Large intestine (tissue), 3 donors: Measurements from ENCODE around the gene TRAF6. TPM values are rescaled to one million over a fixed set of nuclear protein-coding genes. Genes with fewer than 3 reads are reported as not detected.
"Not testable (repeated sequence)": the region's sequence is repeated elsewhere in the genome, so short reads cannot be mapped to it uniquely, and the experiment has no call there.

Source experiments
- DNase-seq, 2 donors: peaks; one replicate each; pipeline versions ENCODE4 v3.0.0 to v3.0.0-alpha.2; 2013
- H3K27ac ChIP-seq: one replicate; pipeline ENCODE4 v1.5.1; 2013; ENCODE audit warnings: low read length
- H3K27me3 ChIP-seq: 2 replicates; pipeline ENCODE4 v1.6.1; 2013; ENCODE audit warnings: low read length; ENCODE audit not compliant: control insufficient read depth, insufficient read depth
- H3K36me3 ChIP-seq: 2 replicates; pipeline ENCODE4 v1.6.1; 2013; ENCODE audit warnings: low read length; ENCODE audit not compliant: control insufficient read depth, insufficient read depth
- H3K4me1 ChIP-seq: one replicate; pipeline ENCODE4 v1.6.1; 2013; ENCODE audit warnings: low read length; ENCODE audit not compliant: control insufficient read depth, insufficient read depth
- H3K4me3 ChIP-seq: one replicate; pipeline ENCODE4 v1.5.1; 2013; ENCODE audit warnings: low read length
- H3K9me3 ChIP-seq: one replicate; pipeline ENCODE4 v1.6.1; 2013; ENCODE audit warnings: mild to moderate bottlenecking, low read depth, low read length, moderate library complexity; ENCODE audit not compliant: control insufficient read depth
- WGBS: methylation state at CpG from one replicate; pipeline ENCODE4 v1.1.5; 2013; ENCODE audit warnings: low lambda C conversion rate; ENCODE audit not compliant: insufficient coverage; 5-methylcytosine and 5-hydroxymethylcytosine counted together
- polyA plus RNA-seq: library from polyadenylated mRNA; unstranded; fragments of 120-200 nt; gene quantifications from one replicate; pipeline ENCODE4 v1.2.1, GENCODE V29; 2013

The TRAF6 gene
- polyA plus RNA-seq, 1 donor: 21.2 TPM

DNA sequence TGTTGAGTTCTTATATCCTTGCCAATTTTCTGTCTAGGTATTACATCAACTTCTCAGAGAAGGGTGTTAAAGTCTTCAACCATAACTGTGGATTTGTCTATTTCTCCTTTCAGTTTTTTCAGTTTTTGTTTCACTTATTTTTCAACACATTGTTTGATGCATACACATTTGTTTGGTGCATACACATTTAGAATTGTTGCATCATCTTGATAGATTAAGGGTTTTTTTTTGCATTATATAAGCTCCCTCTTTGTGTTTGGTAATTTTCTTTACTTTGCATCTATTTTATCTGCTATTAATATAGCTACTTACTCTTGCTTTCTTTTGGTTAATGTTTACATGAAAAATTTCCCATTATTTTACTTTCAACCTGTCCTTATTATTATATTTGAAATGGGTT, 20.8 kb upstream of the TRAF6 start:
- Histone ChIP-seq H3K4me3 (no peak overlapping the region), H3K27me3 (no peaks in the 10 kb centered on the region), H3K9me3 (no peaks in the 10 kb centered on the region), H3K4me1 (no peaks in the 10 kb centered on the region), H3K27ac (no peak overlapping the region), H3K36me3 (no peaks in the 10 kb centered on the region)
- DNase-seq: no peak

- no peak for DNase-seq
- no peaks in the 10 kb centered on the region for H3K9me3 ChIP-seq
- no peak overlapping the region for H3K27ac ChIP-seq
- no CpG with 5 or more reads among the region's 2 CpGs for WGBS
- H3K36me3 ChIP-seq: no peaks in the 10 kb centered on the region
- H3K27me3 ChIP-seq: no peaks in the 10 kb centered on the region
- H3K4me3 ChIP-seq: no peak overlapping the region
- peaks cover 9% of the 10 kb centered on the region for H3K4me1 ChIP-seq
Observed at GRCh38 chr11:36513965-36514364, 3.9 kb upstream of the TRAF6 start.

GRCh38 chr11:36512016-36512415, 1.9 kb upstream of the TRAF6 start:
- peak; percentile 84 to 95 for DNase-seq

GRCh38 chr11:36511062-36511461, 990 bp upstream of the TRAF6 start:
- not testable (repeated sequence) for H3K4me3 ChIP-seq, H3K9me3 ChIP-seq, DNase-seq, H3K27me3 ChIP-seq, H3K36me3 ChIP-seq
- WGBS: no CpG with 5 or more reads among the region's 2 CpGs
- H3K4me1 ChIP-seq: peaks cover 12% of the 10 kb centered on the region
- peak overlapping the region; percentile 95 for H3K27ac ChIP-seq

More at GRCh38 chr11:36512016-36512415, 1.9 kb upstream of the TRAF6 start:
- H3K36me3 ChIP-seq: no peaks in the 10 kb centered on the region
- H3K27ac ChIP-seq: peak overlapping the region; percentile 78
- no peak overlapping the region for H3K4me3 ChIP-seq
- no peaks in the 10 kb centered on the region for H3K27me3 ChIP-seq
- no CpG with 5 or more reads among the region's 5 CpGs for WGBS
- peaks cover 12% of the 10 kb centered on the region for H3K4me1 ChIP-seq
- H3K9me3 ChIP-seq: no peaks in the 10 kb centered on the region

- no peaks in the 10 kb centered on the region for H3K36me3 ChIP-seq
- H3K27ac ChIP-seq: peak overlapping the region; percentile 95
- H3K9me3 ChIP-seq: no peaks in the 10 kb centered on the region
- peaks cover 12% of the 10 kb centered on the region for H3K4me1 ChIP-seq
- DNase-seq: no peak
- H3K27me3 ChIP-seq: no peaks in the 10 kb centered on the region
- H3K4me3 ChIP-seq: peak overlapping the region; percentile 97
- no CpG with 5 or more reads among the region's 8 CpGs for WGBS
Observed at GRCh38 chr11:36510594-36510942, 496 bp upstream of the TRAF6 start.

- peak overlapping the region; percentile 95 for H3K27ac ChIP-seq
- peaks cover 12% of the 10 kb centered on the region for H3K4me1 ChIP-seq
- H3K9me3 ChIP-seq: no peaks in the 10 kb centered on the region
- peak overlapping the region; percentile 97 for H3K4me3 ChIP-seq
- H3K36me3 ChIP-seq: peaks cover 3% of the 10 kb centered on the region
- no peaks in the 10 kb centered on the region for H3K27me3 ChIP-seq
- peak in 1 of 2 donors; percentile 54 for DNase-seq
- 2% methylated on average over 6 of the region's 15 CpGs for WGBS
Observed at GRCh38 chr11:36509201-36509639, 852 bp downstream of the TRAF6 start.

DNA sequence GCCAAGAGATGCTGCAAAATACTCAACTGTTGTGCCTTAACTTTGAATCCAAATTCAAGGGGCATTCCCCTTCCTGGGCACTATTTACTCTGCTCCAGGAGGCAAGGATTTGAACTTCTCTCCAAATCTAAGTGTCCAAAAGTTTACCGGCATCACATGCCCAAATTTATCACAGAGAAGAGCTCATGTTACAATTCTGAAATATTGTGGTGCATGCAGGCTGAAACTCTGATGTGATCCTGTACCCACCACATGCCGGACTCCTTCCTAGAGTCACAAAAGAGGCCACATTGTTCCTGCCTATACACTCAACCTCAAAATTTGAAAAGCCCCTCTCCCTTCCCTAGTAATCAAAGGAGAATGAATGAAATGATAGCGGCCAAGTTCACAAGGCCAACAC, 1.3 kb downstream of the TRAF6 start:
- H3K9me3 ChIP-seq: no peaks in the 10 kb centered on the region
- peaks cover 12% of the 10 kb centered on the region for H3K4me1 ChIP-seq
- DNase-seq: peak in 1 of 2 donors; percentile 43
- H3K27me3 ChIP-seq: no peaks in the 10 kb centered on the region
- H3K4me3 ChIP-seq: peak overlapping the region; percentile 97
- peak overlapping the region; percentile 95 for H3K27ac ChIP-seq
- no CpG with 5 or more reads among the region's 3 CpGs for WGBS
- peaks cover 6% of the 10 kb centered on the region for H3K36me3 ChIP-seq

GRCh38 chr11:36507824-36508489, 2.1 kb downstream of the TRAF6 start:
- Histone ChIP-seq H3K9me3 (no peaks in the 10 kb centered on the region), H3K4me1 (peaks cover 18% of the 10 kb centered on the region), H3K4me3 (peak overlapping the region; percentile 97), H3K27me3 (no peaks in the 10 kb centered on the region), H3K27ac (peak overlapping the region; percentile 95), H3K36me3 (peaks cover 6% of the 10 kb centered on the region)
- DNase-seq: peak; percentile 52 to 80
- 13% methylated on average over 3 of the region's 7 CpGs for WGBS

- Histone ChIP-seq H3K36me3 (peaks cover 34% of the 10 kb centered on the region), H3K27me3 (no peaks in the 10 kb centered on the region), H3K4me1 (peaks cover 33% of the 10 kb centered on the region), H3K4me3 (no peak overlapping the region), H3K27ac (peak overlapping the region; percentile 85), H3K9me3 (no peaks in the 10 kb centered on the region)
- DNase-seq: no peak
- 80% methylated on average over 2 of the region's 5 CpGs for WGBS
Observed at GRCh38 chr11:36501236-36501635, 8.8 kb downstream of the TRAF6 start.

GRCh38 chr11:36500315-36500721, 9.8 kb downstream of the TRAF6 start:
- H3K36me3 ChIP-seq: peaks cover 40% of the 10 kb centered on the region
- no peaks in the 10 kb centered on the region for H3K27me3 ChIP-seq
- peak; percentile 63 to 84 for DNase-seq
- no peaks in the 10 kb centered on the region for H3K9me3 ChIP-seq
- peaks cover 33% of the 10 kb centered on the region for H3K4me1 ChIP-seq
- no CpG with 5 or more reads among the region's 1 CpG for WGBS
- H3K27ac ChIP-seq: peak overlapping the region; percentile 85
- H3K4me3 ChIP-seq: no peak overlapping the region

GRCh38 chr11:36499315-36499714, 10.8 kb downstream of the TRAF6 start:
- Histone ChIP-seq H3K4me3 (no peak overlapping the region), H3K4me1 (peaks cover 33% of the 10 kb centered on the region), H3K36me3 (peaks cover 41% of the 10 kb centered on the region), H3K9me3 (no peaks in the 10 kb centered on the region), H3K27ac (peak overlapping the region; percentile 85), H3K27me3 (no peaks in the 10 kb centered on the region)
- WGBS: 90% methylated on average over 4 of the region's 4 CpGs
- no peak for DNase-seq
